Measurements from ENCODE around the gene SMCO3.

DNA sequence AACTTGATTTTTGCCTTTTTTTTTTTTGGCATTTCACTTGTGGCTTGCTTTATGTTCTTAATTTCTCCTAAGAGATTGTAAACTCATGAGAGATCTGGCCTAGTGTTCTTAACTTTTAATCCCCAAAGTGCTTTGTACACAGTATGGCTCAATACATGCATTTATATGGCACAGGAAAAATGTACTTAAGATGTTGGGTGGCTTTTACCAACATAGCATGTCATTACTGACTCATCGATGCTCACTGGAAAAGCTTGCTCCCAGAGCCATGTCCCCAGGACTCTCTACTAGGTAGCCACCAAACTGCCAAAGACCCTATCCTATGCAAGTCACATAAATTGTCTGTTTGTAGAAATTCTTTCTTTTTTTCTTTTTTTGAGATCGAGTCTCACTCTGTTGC, 13.1 kb upstream of the SMCO3 start:
- TF ChIP-seq, protein P1, sequence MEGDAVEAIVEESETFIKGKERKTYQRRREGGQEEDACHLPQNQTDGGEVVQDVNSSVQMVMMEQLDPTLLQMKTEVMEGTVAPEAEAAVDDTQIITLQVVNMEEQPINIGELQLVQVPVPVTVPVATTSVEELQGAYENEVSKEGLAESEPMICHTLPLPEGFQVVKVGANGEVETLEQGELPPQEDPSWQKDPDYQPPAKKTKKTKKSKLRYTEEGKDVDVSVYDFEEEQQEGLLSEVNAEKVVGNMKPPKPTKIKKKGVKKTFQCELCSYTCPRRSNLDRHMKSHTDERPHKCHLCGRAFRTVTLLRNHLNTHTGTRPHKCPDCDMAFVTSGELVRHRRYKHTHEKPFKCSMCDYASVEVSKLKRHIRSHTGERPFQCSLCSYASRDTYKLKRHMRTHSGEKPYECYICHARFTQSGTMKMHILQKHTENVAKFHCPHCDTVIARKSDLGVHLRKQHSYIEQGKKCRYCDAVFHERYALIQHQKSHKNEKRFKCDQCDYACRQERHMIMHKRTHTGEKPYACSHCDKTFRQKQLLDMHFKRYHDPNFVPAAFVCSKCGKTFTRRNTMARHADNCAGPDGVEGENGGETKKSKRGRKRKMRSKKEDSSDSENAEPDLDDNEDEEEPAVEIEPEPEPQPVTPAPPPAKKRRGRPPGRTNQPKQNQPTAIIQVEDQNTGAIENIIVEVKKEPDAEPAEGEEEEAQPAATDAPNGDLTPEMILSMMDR (IDR thresholded peaks at IDR 0.05; ENCODE audit: poor library complexity) = no peak
- TF ChIP-seq EZH2 (IDR thresholded peaks at IDR 0.05; ENCODE audit: borderline replicate concordance) (no peak), EZH2phosphoT487 (IDR thresholded peaks at IDR 0.05; ENCODE audit: low read depth, severe bottlenecking, unreplicated experiment) (no peak)
